Posterior cingulate gyrus (tissue), 11 donors: ENCODE results near the gene SLC15A5.

ENCODE experiments used
- DNase-seq, 10 donors: peaks; one replicate each; pipeline versions ENCODE4 v3.0.0 to v3.0.0-alpha.2; 2020 to 2021; ENCODE audit warnings: mixed read lengths in 3 of 10
- intact Hi-C: fragments of 100-400 bp; cut with DNase I; formaldehyde crosslinking; loops from one replicate; pipeline ENCODE4 v1.15.1; 2023

SLC15A5 gene

DNA sequence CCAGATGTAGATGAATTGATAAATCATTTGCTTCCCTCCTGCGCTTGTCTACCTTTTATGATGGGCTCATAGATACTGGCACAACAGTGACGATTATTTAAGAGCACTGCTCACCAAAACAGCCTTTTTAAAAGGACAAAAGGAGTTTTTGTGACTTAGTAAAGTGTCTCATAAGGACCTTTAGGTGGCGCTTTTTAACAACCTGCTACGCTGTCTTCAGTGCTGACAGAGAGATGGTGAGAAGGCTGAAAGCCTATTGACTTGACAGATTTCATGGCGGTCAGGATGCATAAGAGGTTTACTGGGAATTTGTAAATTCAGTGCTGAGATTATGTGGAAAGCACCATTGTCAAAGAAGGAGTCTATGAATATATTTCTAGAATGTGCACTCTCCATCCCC is 87.6 kb downstream of the SLC15A5 start:
- intact Hi-C loops, result no loop called here
- DNase-seq, result no peak

DNA sequence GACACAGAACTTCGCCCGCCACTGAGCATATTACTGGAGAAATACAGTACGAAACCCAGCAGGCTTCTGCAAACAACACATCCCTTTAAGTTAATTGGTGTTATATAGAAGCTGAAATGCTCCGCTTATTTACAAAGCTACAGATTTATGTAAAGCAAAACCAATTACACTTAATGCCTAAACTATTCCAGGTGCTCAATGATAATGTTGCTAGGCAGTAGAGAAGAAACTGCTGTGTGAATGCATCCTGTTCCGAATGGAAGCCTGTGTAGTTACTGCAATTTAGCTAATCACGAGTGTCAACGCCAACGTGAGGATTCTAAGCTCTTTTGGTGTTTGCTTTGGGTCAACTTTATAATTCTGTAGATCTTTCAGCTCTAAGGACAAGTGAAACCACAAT is 89.8 kb downstream of the SLC15A5 start:
- intact Hi-C loops, result no loop called here
- no peak for DNase-seq

DNA sequence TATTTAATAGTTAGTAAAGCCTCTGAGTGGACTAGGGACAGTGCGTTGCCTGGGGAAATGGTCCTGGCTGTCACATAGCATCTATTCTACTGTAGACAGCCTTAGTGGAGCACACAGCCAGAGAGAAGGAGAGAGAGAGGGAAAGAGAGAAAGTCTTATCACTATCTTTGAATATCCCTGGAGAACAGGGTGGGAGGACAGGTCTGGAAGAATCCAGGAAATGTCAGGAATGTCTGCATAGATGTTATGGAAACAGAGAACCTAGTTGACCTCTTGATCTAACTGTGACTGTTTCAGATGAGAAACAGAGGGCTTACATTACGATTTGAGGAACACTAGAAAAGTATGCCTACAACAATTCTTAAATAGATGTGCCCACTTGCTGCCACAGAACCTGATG is 92.8 kb downstream of the SLC15A5 start:
- intact Hi-C loops, result no loop called here

DNA sequence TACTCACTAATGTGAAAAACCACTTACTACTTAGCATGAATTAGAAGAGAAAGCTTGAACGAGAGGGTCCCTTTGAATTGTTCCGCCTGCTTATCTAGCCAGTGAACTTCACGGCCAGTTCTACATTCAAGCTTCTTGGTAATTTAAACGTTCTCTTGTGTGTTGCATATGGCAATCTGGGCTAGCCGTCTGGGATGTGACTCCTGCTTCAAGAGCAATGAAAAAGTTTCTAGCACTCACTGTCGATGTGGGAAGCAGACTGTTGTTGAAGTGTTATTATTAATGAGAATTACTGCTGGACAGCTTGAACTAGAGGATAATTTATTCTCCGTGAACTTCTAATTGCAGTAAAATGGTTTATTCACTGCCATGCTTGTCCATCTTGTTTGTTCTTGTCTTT is 93.9 kb downstream of the SLC15A5 start:
- intact Hi-C loops, result no loop called here
- DNase-seq, result no peak

More for the DNA sequence above, 92.8 kb downstream of the SLC15A5 start:
- DNase-seq, result no peak

DNA sequence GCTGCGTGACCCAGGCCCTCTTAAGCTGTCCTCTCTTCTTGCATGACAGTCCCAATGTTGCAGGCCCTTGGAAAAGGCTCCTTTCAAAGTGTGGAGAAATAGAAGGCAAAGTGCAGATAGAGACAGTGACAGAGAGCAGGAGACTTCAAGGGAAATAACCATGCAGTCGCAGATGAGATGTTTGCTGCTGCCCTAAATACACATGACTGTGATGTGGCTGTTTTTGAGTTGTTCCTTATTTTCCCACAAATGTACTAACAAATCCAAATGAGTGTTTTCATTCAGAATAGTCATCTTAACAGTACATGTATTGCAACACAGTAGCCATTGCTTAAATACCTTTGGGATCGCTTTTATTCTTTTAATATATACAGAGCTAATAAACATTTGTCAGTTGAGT is 101.6 kb downstream of the SLC15A5 start:
- no peak for DNase-seq
- intact Hi-C loops, result no loop called here

DNA sequence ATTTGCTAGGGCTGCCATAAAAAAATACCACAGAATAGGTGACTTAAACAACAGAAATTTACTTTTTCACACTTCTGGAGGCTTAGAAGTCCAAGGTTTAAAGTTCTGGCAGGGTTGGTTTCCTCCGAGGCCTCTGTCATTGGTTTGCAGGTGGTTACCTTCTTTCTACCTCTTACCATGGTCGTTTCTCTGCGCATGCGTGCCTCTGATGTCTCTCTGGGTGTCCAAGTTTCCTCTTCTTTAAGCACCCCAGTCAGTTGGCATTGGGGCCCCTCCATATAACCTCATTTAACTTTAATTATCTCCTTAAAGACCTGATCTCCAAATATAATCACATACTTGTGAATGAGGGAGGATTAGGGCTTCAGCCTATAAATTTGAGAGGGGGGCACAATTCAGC is 103.2 kb downstream of the SLC15A5 start:
- no peak for DNase-seq
- intact Hi-C loops, result no loop called here

DNA sequence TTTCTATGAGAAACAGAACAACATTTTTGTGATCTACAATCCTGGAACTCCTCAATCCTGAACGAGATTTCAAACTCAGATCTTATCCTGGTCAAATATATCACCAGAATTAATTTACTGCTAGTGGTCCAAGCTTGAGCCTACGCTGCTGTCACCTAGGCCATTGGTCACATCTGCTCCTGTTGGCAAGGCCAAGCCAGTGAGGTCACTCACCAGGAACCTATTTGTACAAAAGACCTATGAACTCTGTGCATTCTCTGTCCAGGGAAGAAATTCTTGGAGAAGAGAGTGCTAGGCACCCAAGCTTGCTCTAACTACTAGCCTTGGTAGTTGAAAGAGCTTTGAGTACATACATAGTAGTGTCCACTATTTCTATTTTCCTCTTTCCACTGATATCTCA is 106.1 kb downstream of the SLC15A5 start:
- DNase-seq, result no peak
- intact Hi-C loops, result no loop called here

DNA sequence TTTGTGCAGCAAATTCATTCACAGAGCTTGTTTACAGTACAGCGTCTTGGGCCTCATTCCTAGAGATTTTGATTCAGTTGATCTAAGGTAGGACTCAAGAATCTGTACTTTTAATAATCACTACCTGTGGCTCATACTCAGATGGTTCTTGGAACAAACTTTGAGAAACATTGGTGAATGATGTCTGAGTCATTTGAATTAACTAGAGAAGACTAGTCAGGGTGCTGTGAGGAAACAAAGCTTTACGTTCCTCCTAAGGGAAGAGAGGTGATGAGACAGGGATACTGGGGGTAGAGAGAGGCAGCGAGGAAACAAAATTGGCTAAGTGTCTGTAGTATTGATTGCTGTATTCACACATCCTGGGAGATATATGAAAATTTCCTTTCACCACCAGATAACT is 109.4 kb downstream of the SLC15A5 start:
- intact Hi-C loops, result no loop called here
- DNase-seq, result no peak

DNA sequence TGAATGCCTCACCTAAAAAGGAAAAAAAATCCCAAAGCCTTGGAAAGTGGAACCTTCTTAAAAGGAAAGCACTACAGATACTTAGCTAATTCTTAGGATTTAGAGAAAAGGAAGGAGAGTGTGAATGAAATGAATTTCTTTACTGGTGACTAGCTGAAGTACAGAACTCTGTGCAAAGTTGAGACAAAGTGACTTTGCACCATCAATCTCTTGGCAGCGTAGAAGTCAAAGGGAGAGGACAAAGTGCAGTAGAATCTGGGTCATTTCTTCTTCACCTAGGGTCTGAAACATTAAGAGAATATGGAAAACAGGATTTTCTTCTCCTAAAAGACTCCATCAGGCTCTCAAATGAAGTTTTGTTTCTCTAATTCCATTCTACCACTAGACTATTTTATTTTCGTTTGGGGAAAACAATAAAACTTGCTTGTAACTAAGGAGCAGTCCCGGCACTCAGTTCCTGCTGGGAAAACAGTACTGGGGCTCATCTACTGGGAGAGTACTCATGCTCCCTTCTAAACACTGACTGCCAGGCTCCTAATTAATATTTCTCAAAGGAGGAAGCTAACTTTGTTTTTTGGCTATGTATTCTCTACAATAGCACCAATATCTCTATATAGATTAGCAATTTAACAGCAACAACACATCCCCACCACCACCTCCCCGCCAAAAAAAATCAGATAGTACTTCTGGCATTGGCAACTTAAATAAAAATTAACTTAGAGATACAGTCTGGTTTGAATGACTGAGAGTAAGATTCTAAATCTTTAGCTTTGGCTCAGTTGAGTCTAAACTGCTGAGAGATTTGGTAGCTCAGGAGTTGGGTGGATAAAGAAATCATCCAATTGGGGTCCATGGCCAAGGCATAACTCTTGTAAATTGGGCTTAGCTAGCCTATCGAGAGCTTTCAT is 110.7 kb downstream of the SLC15A5 start:
- intact Hi-C loops, result no loop called here
- DNase-seq, result no peak

DNA sequence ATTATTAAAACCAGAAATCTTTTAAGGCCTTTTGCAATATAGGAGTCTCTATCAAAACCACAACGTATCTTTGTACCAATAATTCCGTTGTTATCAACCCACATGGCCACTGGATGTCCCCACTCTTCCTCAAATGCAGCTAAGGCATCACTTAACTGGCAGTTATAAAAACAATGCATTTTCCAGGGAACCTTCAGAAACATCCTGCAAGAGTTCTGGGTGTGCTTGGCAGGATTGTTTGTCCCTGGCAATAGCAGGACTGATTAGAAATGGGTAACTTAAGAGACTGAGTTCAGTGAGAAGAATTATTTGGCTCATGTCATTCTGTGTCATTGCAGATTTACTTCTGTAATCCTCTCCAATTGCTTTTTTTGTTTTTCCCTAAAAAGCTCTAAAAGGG is 112.0 kb downstream of the SLC15A5 start:
- intact Hi-C loops, result no loop called here

DNA sequence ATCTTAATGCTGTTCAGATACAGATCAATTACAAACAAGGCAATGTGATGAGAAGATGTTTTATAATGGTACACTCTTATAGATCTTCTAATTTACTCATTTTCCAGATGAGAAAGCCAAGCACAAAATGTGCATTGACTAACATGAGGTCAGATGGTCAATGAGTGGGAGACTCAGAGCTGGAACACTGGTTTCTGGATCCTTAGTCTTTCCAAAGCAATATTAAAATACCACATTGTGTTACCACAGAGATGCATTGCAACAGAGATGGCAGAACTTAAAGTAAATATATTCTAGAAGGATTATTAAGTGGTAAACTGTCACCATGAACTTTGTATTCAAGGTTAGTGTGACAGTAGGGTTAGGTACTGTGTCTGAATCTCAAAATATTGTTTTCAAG is 113.6 kb downstream of the SLC15A5 start:
- intact Hi-C loops, result no loop called here
- DNase-seq, result no peak

More for the DNA sequence above, 112.0 kb downstream of the SLC15A5 start:
- peak in 5 of 10 donors; percentile 9 to 15 (median 12) for DNase-seq

DNA sequence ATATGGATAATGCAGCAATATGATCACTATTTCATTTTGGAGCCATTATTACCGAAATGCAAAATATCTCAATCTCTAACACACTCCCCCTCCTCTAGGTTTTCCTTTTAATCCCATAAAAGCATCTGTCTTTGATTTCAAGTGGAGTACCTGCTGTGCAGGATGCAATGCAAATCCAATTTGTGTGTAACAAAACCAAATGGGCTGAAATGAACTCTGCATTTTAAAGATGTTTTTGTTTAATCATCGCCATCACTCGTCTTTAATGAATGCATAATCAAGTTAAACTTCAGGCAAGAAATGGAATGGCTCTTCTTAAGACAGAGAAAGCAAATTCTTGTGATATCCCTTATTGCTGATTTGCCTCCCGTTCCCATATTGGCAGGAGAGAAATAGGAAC is 114.3 kb downstream of the SLC15A5 start:
- DNase-seq, result no peak
- intact Hi-C loops, result no loop called here

DNA sequence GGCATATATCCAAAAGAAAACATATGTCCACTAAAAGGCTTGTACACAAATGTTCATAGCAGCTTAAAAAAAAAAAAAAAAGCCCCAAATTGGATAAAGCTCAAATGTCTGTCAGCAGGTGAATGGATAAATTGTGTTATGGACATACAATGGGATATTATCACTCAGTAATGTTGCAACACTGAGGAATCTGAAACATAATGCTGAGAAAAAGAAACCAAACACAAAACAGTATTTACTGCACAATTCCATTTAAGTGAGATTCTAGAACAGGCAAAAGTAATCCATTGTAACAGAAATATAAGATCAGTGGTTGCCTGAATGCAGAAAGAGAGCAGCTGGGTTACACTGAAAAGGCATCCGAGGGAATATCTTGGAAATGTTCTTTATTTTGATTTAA is 117.9 kb downstream of the SLC15A5 start:
- no peak for DNase-seq
- intact Hi-C loops, result no loop called here

DNA sequence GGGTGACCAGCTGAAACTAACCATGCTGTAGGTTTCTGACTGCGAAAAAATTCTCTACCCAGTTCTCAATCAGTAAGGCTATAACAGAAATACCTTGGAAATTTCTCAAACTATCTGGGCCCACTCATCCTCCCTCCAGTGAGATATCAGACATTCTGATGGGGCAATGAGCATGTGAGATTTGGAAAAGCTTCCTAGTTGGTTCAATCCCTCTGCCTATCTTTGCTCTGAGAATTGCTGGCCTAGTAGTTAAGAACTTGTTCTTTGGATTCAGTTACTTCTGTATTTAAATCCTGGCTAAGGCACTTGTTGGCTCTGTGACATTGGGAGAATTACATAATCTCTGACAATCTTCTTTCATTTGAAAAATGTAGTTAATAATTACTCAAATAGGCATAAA is 119.4 kb downstream of the SLC15A5 start:
- no peak for DNase-seq
- intact Hi-C loops, result no loop called here

DNA sequence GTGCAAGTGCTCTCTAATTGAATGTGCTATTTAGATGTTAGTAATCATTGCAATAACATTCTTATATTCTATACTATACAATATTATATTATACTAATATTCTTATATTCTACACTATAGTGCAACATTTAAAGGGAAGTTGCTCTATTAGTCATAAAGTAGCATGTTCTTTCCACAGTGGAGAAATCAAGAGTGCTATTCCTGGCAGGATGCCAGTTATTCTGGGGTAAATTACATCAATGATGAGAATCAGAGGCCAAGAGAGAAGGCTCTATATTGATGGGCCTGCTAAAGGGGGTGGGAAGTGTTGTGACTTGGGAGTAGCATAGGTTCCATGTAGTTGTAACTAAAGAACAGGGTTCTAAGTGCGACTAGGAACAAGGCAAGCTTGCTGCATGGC is 121.5 kb downstream of the SLC15A5 start:
- no peak for DNase-seq
- intact Hi-C loops, result no loop called here

DNA sequence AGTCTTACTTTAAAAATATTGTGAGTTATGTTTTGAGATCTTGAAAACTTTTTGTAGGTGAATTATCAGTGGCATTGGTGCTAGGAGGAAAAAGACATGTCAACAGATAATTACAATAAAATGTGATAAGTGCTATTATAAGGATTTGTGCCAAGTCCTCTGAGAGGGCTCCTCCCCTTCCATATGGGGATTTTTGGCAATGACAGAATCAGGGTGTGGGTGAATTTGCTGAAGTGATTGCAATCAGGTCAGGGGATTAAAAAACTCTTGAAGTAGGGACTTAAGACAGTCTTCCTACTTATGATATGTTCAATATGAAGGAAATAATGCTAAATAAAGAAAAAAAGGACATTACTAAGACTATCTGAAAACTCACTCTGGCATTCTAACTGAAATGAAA is 122.5 kb downstream of the SLC15A5 start:
- intact Hi-C loops, result no loop called here

DNA sequence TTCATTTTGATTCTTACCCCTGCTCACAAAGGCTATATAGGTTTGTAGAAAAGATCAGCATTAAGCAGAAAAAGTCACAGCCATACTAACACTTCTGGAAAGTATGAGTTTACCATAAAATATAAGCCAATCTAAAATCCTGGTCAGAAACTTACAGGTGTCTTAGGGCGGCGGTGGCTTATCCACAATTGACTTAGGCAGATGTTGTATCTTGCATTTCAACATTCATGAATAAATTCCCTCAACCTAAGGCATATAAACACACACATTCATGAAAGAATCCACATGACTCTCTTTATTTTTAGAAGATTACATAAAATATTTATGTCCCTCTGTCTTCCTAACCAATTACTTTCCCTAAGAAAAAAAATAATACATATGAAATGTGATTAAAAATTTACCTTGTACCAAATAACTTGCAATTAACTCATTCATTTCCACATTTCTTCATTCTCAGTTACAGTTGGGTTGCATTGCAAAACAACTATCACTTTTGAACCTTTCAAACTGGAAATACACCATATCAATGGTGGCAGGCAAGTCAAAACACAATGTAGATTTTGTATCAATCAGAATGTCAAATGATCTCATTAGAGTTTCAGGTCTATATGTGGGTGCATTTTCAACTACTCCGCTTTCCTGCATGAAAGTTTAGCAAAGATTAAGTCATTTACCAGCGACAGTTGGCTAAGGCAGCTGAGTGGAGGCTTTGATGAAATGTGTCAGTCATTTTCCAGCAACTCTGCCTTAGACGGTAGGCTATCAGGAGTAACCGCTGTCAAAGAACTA is 124.4 kb downstream of the SLC15A5 start:
- no peak for DNase-seq
- intact Hi-C loops, result no loop called here

More for the DNA sequence above, 122.5 kb downstream of the SLC15A5 start:
- DNase-seq, result no peak

DNA sequence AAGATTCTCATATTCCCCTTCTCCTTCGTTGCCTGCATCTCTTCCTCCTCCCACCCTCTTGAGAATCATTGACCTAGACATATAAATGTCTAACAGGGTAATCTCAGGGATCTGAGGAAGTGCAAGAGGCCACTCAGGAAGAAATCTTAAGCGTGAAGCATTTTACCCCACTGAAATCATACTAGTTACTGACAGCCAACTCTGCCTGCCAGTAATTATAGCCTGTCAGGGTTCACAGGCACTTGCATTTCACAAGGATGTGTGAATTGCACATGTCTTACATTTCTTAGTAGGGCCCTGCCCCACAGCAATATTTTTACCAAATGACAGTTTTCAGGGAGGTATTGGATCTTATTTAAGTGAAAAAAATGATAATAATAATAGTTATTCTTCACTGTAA is 127.2 kb downstream of the SLC15A5 start:
- intact Hi-C loops, result no loop called here
- no peak for DNase-seq

DNA sequence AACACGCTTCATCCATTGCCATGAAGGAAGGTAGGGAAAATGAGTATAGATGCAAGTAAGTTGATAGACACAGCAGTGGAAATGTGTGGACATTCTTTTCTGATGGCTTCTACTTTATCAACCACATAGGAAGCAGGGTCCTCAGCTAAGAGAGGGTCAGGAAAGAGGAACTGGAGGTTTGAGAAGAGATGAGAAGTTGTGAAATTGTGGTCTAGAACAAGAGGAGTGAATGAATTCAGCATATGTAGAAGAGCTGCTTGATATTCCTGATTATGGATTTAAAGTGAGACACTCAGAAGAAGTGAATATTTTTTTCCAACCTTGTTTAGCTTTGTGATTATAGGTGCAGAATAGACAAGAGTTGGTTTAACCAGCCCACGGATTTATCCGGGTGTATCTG is 128.5 kb downstream of the SLC15A5 start:
- no peak for DNase-seq
- intact Hi-C loops, result no loop called here
